Activated CD4-positive, alpha-beta T cell treated with anti-CD3 and anti-CD28 coated beads, Interleukin-2, amount 10 ng/mL, durations not matched to agents 24 days and 14 days (primary cell): ENCODE data around the gene LRRC2. TPM values are rescaled to one million over a fixed set of nuclear protein-coding genes. Genes with fewer than 3 reads are reported as not detected.
"Not testable (repeated sequence)": the region's sequence is repeated elsewhere in the genome, so short reads cannot be mapped to it uniquely, and the experiment has no call there.

ENCODE experiments used
- DNase-seq: peaks from one replicate; pipeline ENCODE4 v3.0.0; 2022
- H3K27ac Mint-ChIP-seq: one replicate; pipeline ENCODE4 v1.8.0; 2022; ENCODE audit warnings: mild to moderate bottlenecking, mixed read lengths
- H3K27me3 Mint-ChIP-seq: one replicate; pipeline ENCODE4 v1.8.0; 2022; ENCODE audit warnings: mixed read lengths
- H3K36me3 Mint-ChIP-seq: one replicate; pipeline ENCODE4 v1.8.0; 2022; ENCODE audit warnings: low read depth, mild to moderate bottlenecking, mixed read lengths
- H3K4me1 Mint-ChIP-seq: one replicate; pipeline ENCODE4 v1.8.0; 2021; ENCODE audit warnings: mixed read lengths
- H3K4me3 Mint-ChIP-seq: one replicate; pipeline ENCODE4 v1.8.0; 2022; ENCODE audit warnings: mild to moderate bottlenecking, moderate library complexity, mixed read lengths
- H3K9me3 Mint-ChIP-seq: one replicate; pipeline ENCODE4 v1.8.0; 2021; ENCODE audit warnings: mixed read lengths
- intact Hi-C: fragments of 100-400 bp; cut with micrococcal nuclease; formaldehyde crosslinking; loops from one replicate; pipeline ENCODE4 v1.15.1; 2023
- total RNA-seq: library from RNA; stranded (reverse); gene quantifications from 2 replicates; pipeline ENCODE4 v1.2.3, GENCODE V29; 2022

The LRRC2 gene
- total RNA-seq, 1 donor from 2014 or later, result not detected

- H3K4me1 Mint-ChIP-seq, result peaks cover 13% of the 10 kb centered on the region
- peaks cover 47% of the 10 kb centered on the region for H3K27me3 Mint-ChIP-seq
- H3K9me3 Mint-ChIP-seq, result no peaks in the 10 kb centered on the region
- intact Hi-C loops, result no loop called here
- no peak for DNase-seq
- no peak overlapping the region for H3K27ac Mint-ChIP-seq
- H3K4me3 Mint-ChIP-seq, result no peak overlapping the region
- H3K36me3 Mint-ChIP-seq, result no peaks in the 10 kb centered on the region
Measured at GRCh38 chr3:46553154-46553553, 12.9 kb downstream of the LRRC2 start.

DNA sequence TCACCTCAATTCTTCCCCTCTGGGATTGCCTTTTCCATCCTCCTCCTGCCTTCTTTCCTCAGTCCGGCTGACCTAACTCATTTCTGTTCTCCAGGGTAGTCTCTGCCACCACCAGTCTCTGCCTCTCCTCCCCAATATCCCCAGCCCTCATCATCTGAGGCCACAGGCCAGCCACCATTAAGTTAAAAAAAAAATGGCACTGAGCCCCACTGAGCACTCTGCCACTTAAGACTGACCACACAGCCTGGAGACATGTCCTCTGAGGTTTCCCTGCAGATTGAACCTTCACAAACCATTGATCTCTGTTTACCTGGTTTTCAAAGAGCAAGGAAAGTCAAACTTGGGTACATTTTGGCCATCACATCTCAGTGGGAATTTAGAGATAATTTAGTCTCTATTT, 13.6 kb downstream of the LRRC2 start:
- no peak for DNase-seq
- H3K36me3 Mint-ChIP-seq, result no peaks in the 10 kb centered on the region
- H3K4me1 Mint-ChIP-seq, result peaks cover 12% of the 10 kb centered on the region
- H3K27me3 Mint-ChIP-seq, result peaks cover 50% of the 10 kb centered on the region
- no peaks in the 10 kb centered on the region for H3K9me3 Mint-ChIP-seq
- no peak overlapping the region for H3K27ac Mint-ChIP-seq
- intact Hi-C loops, result no loop called here
- H3K4me3 Mint-ChIP-seq, result no peak overlapping the region

- H3K4me1 Mint-ChIP-seq, result peaks cover 12% of the 10 kb centered on the region
- no peak for DNase-seq
- H3K27ac Mint-ChIP-seq, result no peak overlapping the region
- H3K36me3 Mint-ChIP-seq, result no peaks in the 10 kb centered on the region
- H3K9me3 Mint-ChIP-seq, result no peaks in the 10 kb centered on the region
- peaks cover 47% of the 10 kb centered on the region for H3K27me3 Mint-ChIP-seq
- H3K4me3 Mint-ChIP-seq, result no peak overlapping the region
- intact Hi-C loops, result no loop called here
Measured at GRCh38 chr3:46551615-46552014, 14.5 kb downstream of the LRRC2 start.

DNA sequence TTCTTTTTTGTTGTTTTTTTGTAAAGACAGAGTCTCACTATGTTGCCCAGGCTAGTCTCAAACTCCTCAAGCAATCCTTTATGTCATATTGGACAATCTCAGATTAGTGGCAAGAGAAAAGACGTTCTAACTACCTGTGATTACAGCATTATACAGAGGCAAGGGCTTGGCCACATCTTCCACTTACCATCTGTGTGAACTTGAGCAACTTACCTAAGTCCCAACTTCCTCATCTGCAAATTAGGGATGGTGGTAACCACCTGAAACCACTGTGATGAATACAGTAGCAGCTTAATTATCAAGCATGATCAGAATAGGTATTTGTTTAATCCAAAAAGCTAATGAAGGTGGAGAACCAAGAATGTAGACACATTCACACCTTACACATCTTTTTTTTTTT, 16.1 kb downstream of the LRRC2 start:
- DNase-seq, result no peak
- Mint-ChIP-seq H3K9me3 (no peaks in the 10 kb centered on the region), H3K36me3 (no peaks in the 10 kb centered on the region), H3K4me1 (peaks cover 19% of the 10 kb centered on the region), H3K4me3 (no peak overlapping the region), H3K27me3 (peaks cover 34% of the 10 kb centered on the region), H3K27ac (no peak overlapping the region)
- intact Hi-C loops, result no loop called here

GRCh38 chr3:46549408-46549904, 16.6 kb downstream of the LRRC2 start:
- Mint-ChIP-seq H3K4me1 (peaks cover 19% of the 10 kb centered on the region), H3K36me3 (no peaks in the 10 kb centered on the region), H3K27me3 (peaks cover 32% of the 10 kb centered on the region), H3K27ac (no peak overlapping the region), H3K4me3 (no peak overlapping the region), H3K9me3 (no peaks in the 10 kb centered on the region)
- DNase-seq, result no peak
- intact Hi-C loops, result no loop called here

GRCh38 chr3:46548611-46549010, 17.5 kb downstream of the LRRC2 start:
- H3K4me3 Mint-ChIP-seq, H3K27ac Mint-ChIP-seq, DNase-seq, intact Hi-C loops, H3K36me3 Mint-ChIP-seq, H3K9me3 Mint-ChIP-seq: not testable (repeated sequence)
- peaks cover 30% of the 10 kb centered on the region for H3K27me3 Mint-ChIP-seq
- peaks cover 19% of the 10 kb centered on the region for H3K4me1 Mint-ChIP-seq

DNA sequence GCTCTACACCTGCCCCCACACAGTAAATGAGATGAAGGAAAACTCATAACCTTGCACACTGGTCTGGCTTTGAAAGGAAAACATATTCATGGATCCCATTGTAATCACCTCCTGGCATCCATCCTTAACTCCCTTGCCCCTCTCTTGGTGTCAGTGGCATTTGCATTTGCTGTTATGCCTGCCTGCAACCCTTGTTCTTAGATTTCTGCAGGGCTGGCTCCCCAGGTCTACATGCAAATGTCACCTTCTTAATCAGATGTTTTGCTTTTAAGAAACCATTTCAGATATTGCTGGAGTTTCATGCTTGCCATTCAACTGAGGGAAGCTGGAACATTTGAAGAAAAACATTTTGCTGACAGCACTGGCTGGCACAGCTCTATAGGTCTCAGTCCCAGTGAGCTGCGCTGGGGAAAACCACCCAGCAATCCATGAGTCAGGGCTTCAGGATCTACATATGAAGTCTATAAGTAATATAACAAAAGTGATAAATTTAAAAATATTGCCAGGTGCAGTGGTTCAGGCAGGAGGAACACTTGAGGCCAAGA, 19.1 kb downstream of the LRRC2 start:
- DNase-seq, result no peak
- Mint-ChIP-seq H3K9me3 (no peaks in the 10 kb centered on the region), H3K4me3 (no peak overlapping the region), H3K27ac (no peak overlapping the region), H3K36me3 (no peaks in the 10 kb centered on the region), H3K27me3 (peaks cover 21% of the 10 kb centered on the region), H3K4me1 (peaks cover 26% of the 10 kb centered on the region)
- intact Hi-C loops, result no loop called here

GRCh38 chr3:46545818-46546630, 20.1 kb downstream of the LRRC2 start:
- H3K27ac Mint-ChIP-seq, result no peak overlapping the region
- peaks cover 30% of the 10 kb centered on the region for H3K4me1 Mint-ChIP-seq
- DNase-seq, result no peak
- H3K9me3 Mint-ChIP-seq, result no peaks in the 10 kb centered on the region
- intact Hi-C loops, result no loop called here
- peaks cover 21% of the 10 kb centered on the region for H3K27me3 Mint-ChIP-seq
- no peaks in the 10 kb centered on the region for H3K36me3 Mint-ChIP-seq
- no peak overlapping the region for H3K4me3 Mint-ChIP-seq

- Mint-ChIP-seq H3K4me3 (no peak overlapping the region), H3K27me3 (peaks cover 19% of the 10 kb centered on the region), H3K9me3 (no peaks in the 10 kb centered on the region), H3K27ac (no peak overlapping the region), H3K4me1 (peaks cover 30% of the 10 kb centered on the region), H3K36me3 (no peaks in the 10 kb centered on the region)
- no peak for DNase-seq
- intact Hi-C loops, result no loop called here
Measured at GRCh38 chr3:46544771-46545503, 21.2 kb downstream of the LRRC2 start.

DNA sequence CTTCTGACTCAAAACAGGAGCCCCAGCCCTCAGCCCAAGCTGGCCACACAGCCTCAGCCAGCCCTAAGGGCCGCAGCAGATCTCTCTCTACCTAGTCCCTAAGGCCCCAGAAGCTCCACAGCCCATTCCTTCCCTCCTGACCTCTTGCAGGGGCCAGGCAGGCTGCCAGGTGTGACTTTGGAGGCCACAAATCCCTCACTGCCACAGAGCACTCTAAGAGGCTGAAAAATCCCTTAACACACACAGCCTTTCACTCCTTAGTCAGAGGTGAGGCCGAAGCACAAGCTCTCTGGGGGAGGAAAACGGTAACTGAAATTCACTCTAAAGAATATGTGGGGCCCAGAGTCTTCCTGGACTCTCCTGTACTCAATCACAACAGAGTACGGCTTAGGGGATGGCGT, 23.3 kb downstream of the LRRC2 start:
- Mint-ChIP-seq H3K4me1 (peaks cover 40% of the 10 kb centered on the region), H3K4me3 (no peak overlapping the region), H3K27ac (no peak overlapping the region), H3K36me3 (no peaks in the 10 kb centered on the region), H3K9me3 (no peaks in the 10 kb centered on the region), H3K27me3 (peaks cover 14% of the 10 kb centered on the region)
- intact Hi-C loops, result no loop called here
- DNase-seq, result no peak

DNA sequence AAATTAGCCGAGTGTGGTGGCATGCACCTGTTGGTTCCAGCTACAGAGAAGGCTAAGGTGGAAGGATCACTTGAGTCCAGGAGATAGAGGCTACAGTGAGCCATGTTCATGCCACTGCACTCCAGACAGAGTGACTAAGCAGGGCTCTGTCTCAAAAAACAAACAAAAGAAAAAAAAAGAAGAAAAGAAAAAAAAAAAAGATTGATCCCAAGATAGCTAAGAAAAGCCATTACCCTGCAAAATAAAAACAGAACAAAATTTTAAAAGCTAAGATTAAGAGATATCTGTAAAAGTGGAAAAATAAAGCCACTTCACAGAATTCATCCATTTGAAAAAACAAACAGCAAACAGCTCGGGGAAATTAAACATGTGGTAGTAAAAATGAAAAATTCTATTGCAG, 23.8 kb downstream of the LRRC2 start:
- intact Hi-C loops, result no loop called here
- Mint-ChIP-seq H3K9me3 (no peaks in the 10 kb centered on the region), H3K4me1 (peaks cover 44% of the 10 kb centered on the region), H3K27ac (no peak overlapping the region), H3K4me3 (no peak overlapping the region), H3K27me3 (peaks cover 11% of the 10 kb centered on the region), H3K36me3 (no peaks in the 10 kb centered on the region)
- no peak for DNase-seq

- peaks cover 47% of the 10 kb centered on the region for H3K4me1 Mint-ChIP-seq
- DNase-seq, result no peak
- intact Hi-C loops, result no loop called here
Measured at GRCh38 chr3:46541835-46542234, 24.3 kb downstream of the LRRC2 start.

GRCh38 chr3:46540550-46540949, 25.6 kb downstream of the LRRC2 start:
- Mint-ChIP-seq H3K9me3 (no peaks in the 10 kb centered on the region), H3K27me3 (peaks cover 18% of the 10 kb centered on the region), H3K4me3 (no peak overlapping the region), H3K36me3 (peaks cover 2% of the 10 kb centered on the region), H3K4me1 (peaks cover 50% of the 10 kb centered on the region), H3K27ac (no peak overlapping the region)
- no peak for DNase-seq
- intact Hi-C loops, result no loop called here

More at GRCh38 chr3:46541835-46542234, 24.3 kb downstream of the LRRC2 start:
- H3K27ac Mint-ChIP-seq, result no peak overlapping the region
- no peak overlapping the region for H3K4me3 Mint-ChIP-seq
- no peaks in the 10 kb centered on the region for H3K9me3 Mint-ChIP-seq
- peaks cover 9% of the 10 kb centered on the region for H3K27me3 Mint-ChIP-seq
- H3K36me3 Mint-ChIP-seq, result no peaks in the 10 kb centered on the region

- H3K9me3 Mint-ChIP-seq, result no peaks in the 10 kb centered on the region
- H3K27ac Mint-ChIP-seq, result peak overlapping the region; percentile 83
- H3K4me1 Mint-ChIP-seq, result peaks cover 47% of the 10 kb centered on the region
- intact Hi-C loops, result no loop called here
- peaks cover 24% of the 10 kb centered on the region for H3K27me3 Mint-ChIP-seq
- peak; percentile 62 for DNase-seq
- H3K36me3 Mint-ChIP-seq, result peaks cover 2% of the 10 kb centered on the region
- H3K4me3 Mint-ChIP-seq, result peak overlapping the region; percentile 74
Measured at GRCh38 chr3:46539443-46540005, 26.6 kb downstream of the LRRC2 start.
